OCI-LY1 (cell line): ENCODE results near the gene BRD3.

Experiments used
- H2AFZ ChIP-seq: fragments of 200-600 bp; sonication (generic), shearing (Covaris generic); 2 replicates; pipeline ENCODE4 v1.6.0; 2014; ENCODE audit warnings: antibody characterized with exemption, mild to moderate bottlenecking, low read length
- H3F3A ChIP-seq: fragments of 200-600 bp; sonication (generic), shearing (Covaris generic); 2 replicates; pipeline ENCODE4 v1.6.0; 2014; ENCODE audit warnings: mild to moderate bottlenecking, antibody characterized with exemption, low read length, moderate library complexity; ENCODE audit not compliant: insufficient read depth
- H3K27ac ChIP-seq: fragments of 200-600 bp; sonication (generic); 2 replicates; pipeline ENCODE4 v1.5.1; 2014; ENCODE audit warnings: low read length, mixed run types, mild to moderate bottlenecking, low read depth; ENCODE audit not compliant: poor library complexity, severe bottlenecking
- H3K27me3 ChIP-seq: fragments of 200-600 bp; sonication (generic); 2 replicates; pipeline ENCODE4 v1.6.0; 2014; ENCODE audit warnings: antibody characterized with exemption, mild to moderate bottlenecking, low read length, moderate library complexity; ENCODE audit not compliant: insufficient read depth
- H3K36me3 ChIP-seq: fragments of 200-600 bp; sonication (generic); 2 replicates; pipeline ENCODE4 v1.6.1; 2014; ENCODE audit warnings: mild to moderate bottlenecking, antibody characterized with exemption, low read length, moderate library complexity, mixed read lengths; ENCODE audit not compliant: insufficient read depth
- H3K4me1 ChIP-seq: fragments of 200-600 bp; sonication (generic); 2 replicates; pipeline ENCODE4 v1.5.1; 2014; ENCODE audit warnings: mild to moderate bottlenecking, low read length, moderate library complexity; ENCODE audit not compliant: insufficient read depth, severe bottlenecking
- H3K4me2 ChIP-seq: fragments of 200-600 bp; sonication (generic), shearing (Covaris generic); 2 replicates; pipeline ENCODE4 v1.6.1; 2014; ENCODE audit warnings: low read length
- H3K4me3 ChIP-seq: fragments of 200-600 bp; sonication (generic); 2 replicates; pipeline ENCODE4 v1.5.1; 2014; ENCODE audit warnings: low read length, low read depth, mild to moderate bottlenecking, mixed read lengths; ENCODE audit not compliant: poor library complexity, severe bottlenecking
- H3K79me2 ChIP-seq: fragments of 200-600 bp; shearing (Covaris generic); 2 replicates; pipeline ENCODE4 v1.6.1; 2016; ENCODE audit warnings: mixed run types, low read length, mixed read lengths; ENCODE audit not compliant: insufficient read depth
- H3K9ac ChIP-seq: fragments of 200-600 bp; sonication (generic), shearing (Covaris generic); 2 replicates; pipeline ENCODE4 v1.6.1; 2014; ENCODE audit warnings: mild to moderate bottlenecking, low read length, mixed read lengths
- H3K9me2 ChIP-seq: fragments of 200-600 bp; sonication (generic), shearing (Covaris generic); 2 replicates; pipeline ENCODE4 v1.6.1; 2014; ENCODE audit warnings: low read depth, mild to moderate bottlenecking, low read length, mixed read lengths
- H3K9me3 ChIP-seq: fragments of 200-600 bp; shearing (Covaris generic); 2 replicates; pipeline ENCODE4 v1.6.1; 2014; ENCODE audit warnings: low read length, mixed read lengths
- H4K20me1 ChIP-seq: fragments of 200-600 bp; sonication (generic), shearing (Covaris generic); 2 replicates; pipeline ENCODE4 v1.6.0; 2016; ENCODE audit warnings: mild to moderate bottlenecking, low read length; ENCODE audit not compliant: insufficient read depth
- CTCF ChIP-seq: fragments of 200-600 bp; sonication (generic), shearing (Covaris generic); IDR thresholded peaks from 2 replicates; pipeline ENCODE4 v1.5.1; 2017; ENCODE audit warnings: mild to moderate bottlenecking, antibody characterized with exemption, low read length, moderate library complexity, mixed read lengths
- EZH2 ChIP-seq: fragments of 200-600 bp; sonication (generic), shearing (Covaris generic); IDR thresholded peaks from 2 replicates; pipeline ENCODE4 v1.8.0; 2017; ENCODE audit warnings: borderline replicate concordance, mixed run types, mild to moderate bottlenecking, antibody characterized with exemption, low read length, moderate library complexity, mixed read lengths

Gene BRD3

DNA sequence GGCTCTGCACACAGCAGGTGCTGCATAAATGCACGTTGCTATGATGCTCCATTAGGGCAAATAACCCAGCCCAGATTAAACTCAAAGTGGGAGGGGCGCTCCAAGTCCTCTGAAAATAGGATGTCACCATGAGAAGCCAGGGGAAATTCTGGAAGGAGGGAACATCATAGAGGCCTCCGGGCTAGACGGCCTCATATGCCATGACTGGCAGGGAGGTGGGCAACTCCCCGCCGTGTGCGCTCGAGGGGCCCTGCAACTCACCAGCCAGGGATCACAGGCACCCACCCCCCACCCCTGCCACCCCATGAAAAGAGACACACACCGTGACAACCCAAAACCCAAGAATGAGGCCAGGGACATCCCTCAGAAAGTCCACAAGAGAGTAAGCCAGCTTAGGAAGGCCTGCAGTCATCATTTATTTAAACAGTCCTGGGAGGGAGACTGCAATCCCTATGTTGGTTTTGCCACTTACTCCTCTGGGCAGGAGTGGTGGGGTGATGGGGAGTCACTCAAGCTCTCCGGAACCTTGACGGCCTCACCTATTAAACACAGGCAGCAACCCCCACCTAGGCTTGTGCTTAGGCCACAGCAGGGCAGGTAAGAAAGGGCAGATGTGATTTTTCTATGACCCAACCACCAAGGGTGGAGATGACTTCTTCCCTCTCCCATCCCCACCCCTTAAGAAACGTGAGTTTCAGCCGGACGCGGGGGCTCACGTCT lies 79.7 kb downstream of the BRD3 start:
- Histone ChIP-seq H2AFZ (no peak overlapping the region), H3K9ac (no peak overlapping the region), H3K4me1 (peaks cover 3% of the 10 kb centered on the region), H4K20me1 (no peaks in the 10 kb centered on the region), H3K27me3 (no peaks in the 10 kb centered on the region), H3K9me3 (no peaks in the 10 kb centered on the region), H3K4me3 (no peak overlapping the region), H3K79me2 (no peaks in the 10 kb centered on the region), H3F3A (no peaks in the 10 kb centered on the region), H3K27ac (no peak overlapping the region), H3K36me3 (no peaks in the 10 kb centered on the region), H3K9me2 (no peaks in the 10 kb centered on the region), H3K4me2 (no peak overlapping the region)
- TF ChIP-seq EZH2 (no peak), CTCF (no peak)

DNA sequence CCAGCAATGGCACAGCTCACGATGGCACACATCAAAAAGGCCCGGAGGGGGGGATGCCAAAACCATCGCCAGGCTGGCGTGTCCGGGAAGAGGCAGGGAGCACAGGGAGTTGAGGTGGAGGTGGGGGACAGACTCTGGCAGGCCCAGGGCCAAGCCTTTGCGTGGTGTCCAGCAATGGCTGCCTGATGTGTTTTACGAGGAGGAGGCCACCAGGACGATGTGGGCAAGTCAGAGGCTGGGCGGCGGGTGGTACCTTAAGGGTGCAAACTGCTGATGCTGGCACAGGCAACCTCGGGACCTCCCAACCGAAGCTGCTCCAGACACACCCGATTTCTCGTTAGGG lies 80.4 kb downstream of the BRD3 start:
- H3K9me3 ChIP-seq: no peaks in the 10 kb centered on the region
- H3K36me3 ChIP-seq: no peaks in the 10 kb centered on the region
- H2AFZ ChIP-seq: no peak overlapping the region
- no peak overlapping the region for H3K9ac ChIP-seq
- no peaks in the 10 kb centered on the region for H3K79me2 ChIP-seq
- H3F3A ChIP-seq: no peaks in the 10 kb centered on the region
- no peaks in the 10 kb centered on the region for H3K4me1 ChIP-seq
- no peak overlapping the region for H3K4me2 ChIP-seq
- no peaks in the 10 kb centered on the region for H4K20me1 ChIP-seq
- H3K27me3 ChIP-seq: no peaks in the 10 kb centered on the region
- H3K27ac ChIP-seq: no peak overlapping the region
- H3K4me3 ChIP-seq: no peak overlapping the region
- no peaks in the 10 kb centered on the region for H3K9me2 ChIP-seq
- TF ChIP-seq CTCF (no peak), EZH2 (no peak)

DNA sequence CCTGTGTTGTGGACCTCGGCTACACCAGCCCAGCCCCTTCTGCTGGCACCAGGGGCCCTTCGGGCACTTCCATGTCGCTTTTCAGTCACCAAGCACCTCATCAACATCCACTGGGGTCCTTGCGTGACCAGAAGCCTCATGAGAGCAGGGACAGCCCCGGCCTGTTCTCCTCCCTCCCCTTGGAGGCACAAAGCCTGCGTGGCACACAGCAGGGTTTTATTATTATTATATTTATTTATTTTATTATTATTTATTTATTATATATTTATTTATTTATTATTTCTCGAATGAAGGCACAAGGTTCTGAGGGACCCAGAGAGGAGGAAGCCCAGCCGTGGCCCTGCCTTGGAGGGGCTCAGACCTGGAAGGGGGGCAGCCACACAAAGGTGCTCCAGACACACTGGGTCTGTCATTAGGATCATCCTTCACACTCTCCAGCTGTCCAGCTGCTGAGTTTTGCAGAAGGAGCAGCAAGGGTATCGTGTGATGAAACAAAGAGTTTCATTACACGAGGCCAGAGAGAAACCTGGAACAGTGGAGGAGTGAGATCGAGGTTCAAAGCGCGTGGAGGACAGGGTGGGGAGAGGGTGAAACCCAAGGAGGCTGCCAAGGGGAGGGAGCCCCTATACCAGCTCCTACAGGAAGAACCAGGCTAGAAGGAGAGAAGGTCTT lies 80.9 kb downstream of the BRD3 start:
- H3K4me2 ChIP-seq: no peak overlapping the region
- no peaks in the 10 kb centered on the region for H3K4me1 ChIP-seq
- H3K9me2 ChIP-seq: no peaks in the 10 kb centered on the region
- no peaks in the 10 kb centered on the region for H3K36me3 ChIP-seq
- H4K20me1 ChIP-seq: no peaks in the 10 kb centered on the region
- no peaks in the 10 kb centered on the region for H3K79me2 ChIP-seq
- TF ChIP-seq EZH2 (no peak), CTCF (no peak)
- no peaks in the 10 kb centered on the region for H3K27me3 ChIP-seq
- H3K27ac ChIP-seq: no peak overlapping the region
- no peaks in the 10 kb centered on the region for H3K9me3 ChIP-seq
- H3F3A ChIP-seq: no peaks in the 10 kb centered on the region
- no peak overlapping the region for H2AFZ ChIP-seq
- H3K4me3 ChIP-seq: no peak overlapping the region
- no peak overlapping the region for H3K9ac ChIP-seq
